GM15510 (cell line): ENCODE data around the gene VAV1.

ENCODE experiments used
- POLR2A ChIP-seq: IDR thresholded peaks from 3 replicates; pipeline ENCODE4 v1.6.1; 2011; ENCODE audit warnings: borderline replicate concordance; ENCODE audit not compliant: insufficient read length; ENCODE audit errors: extremely low read depth

The VAV1 gene

GRCh38 chr19:6734096-6734696 lies 38.3 kb upstream of the VAV1 start:
- TF ChIP-seq POLR2A, result no peak

GRCh38 chr19:6735181-6735911 lies 37.2 kb upstream of the VAV1 start:
- no peak for TF ChIP-seq POLR2A

GRCh38 chr19:6736169-6736916 lies 36.2 kb upstream of the VAV1 start:
- TF ChIP-seq POLR2A, result peak; percentile 58

DNA sequence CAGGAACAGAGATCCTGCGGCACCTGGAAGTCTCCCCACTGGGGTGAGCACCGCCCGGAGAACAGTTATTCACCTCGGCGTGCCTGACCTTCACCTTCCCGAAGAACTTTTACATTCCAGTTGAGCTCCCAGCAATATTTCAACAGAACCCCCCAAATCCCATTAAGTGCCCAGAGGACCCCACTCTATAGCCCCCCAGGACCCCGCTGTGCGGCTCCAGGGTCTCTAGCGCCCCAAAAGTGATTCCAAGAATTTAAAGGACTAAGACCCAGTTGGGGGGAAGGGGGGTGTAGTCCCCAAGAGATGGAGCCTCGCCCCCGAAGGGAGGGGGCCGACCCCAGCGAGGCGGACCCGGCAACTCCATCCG lies 35.6 kb upstream of the VAV1 start:
- no peak for TF ChIP-seq POLR2A

DNA sequence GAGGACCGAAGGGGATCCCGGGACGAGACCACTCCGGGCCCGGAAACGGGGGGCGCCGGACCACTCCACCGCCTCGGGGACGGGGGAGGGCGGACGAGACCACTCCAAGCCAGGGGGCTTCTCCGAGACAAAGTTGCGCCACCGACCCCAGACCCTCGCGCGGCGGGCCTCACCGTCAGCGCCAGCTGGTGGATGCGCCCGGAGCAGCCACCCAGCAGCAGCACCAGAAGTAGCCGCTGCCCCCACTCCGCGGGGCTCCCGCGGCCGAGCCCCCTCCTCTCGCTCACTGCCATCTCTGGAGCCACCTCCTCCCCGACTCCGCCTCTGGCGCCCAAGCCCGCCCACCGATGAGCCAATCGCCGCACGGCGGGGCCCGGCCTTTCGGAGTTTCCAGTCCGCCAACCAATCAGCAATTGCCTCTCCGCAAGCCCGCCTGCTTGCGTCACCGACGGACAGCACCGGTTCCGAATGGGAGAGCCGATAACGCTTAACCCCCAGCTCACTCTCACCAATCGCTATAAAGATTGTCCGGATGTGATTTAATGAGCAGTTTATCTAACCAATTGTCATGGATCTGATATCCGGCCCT lies 35.1 kb upstream of the VAV1 start, which contains the start of gene GPR108:
Gene GPR108 (minus strand): TSS at position 297 of the 589 bp plus-strand sequence. CDS start 4 bp downstream, at position 293.
- peak; percentile 41 for TF ChIP-seq POLR2A

- no peak for TF ChIP-seq POLR2A
These were observed 34.4 kb upstream of the VAV1 start for GRCh38 chr19:6737873-6738786.

- TF ChIP-seq POLR2A, result no peak
These were observed 33.6 kb upstream of the VAV1 start for GRCh38 chr19:6738787-6739389.

DNA sequence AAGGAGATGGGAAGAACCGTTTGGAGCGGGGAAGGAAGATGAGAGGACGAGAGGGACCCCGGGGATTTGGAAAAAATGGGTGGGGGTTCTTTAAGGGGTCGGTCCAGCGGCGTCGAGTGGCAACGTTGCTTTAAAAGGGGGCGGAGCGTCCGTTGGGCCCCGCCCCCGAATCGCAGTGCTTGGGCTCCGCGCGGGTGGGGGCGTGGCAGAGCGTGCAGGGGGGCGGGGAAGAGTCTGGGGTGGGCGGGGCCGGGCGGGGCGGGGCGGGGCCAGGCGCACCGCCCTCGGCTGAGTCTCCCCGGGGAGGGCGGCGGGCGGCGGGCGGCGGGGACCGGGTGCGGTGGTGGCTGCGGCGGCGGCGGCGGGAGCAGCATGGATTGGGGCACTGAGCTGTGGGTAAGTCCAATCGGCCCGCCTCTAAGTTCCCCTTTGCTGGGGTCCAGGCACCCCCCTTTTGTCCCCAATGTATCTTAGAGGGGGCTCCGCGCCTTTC lies 33.1 kb upstream of the VAV1 start, which contains the start of gene TRIP10:
Gene TRIP10 (plus strand): TSS at position 291 of the 493 bp plus-strand sequence. CDS start 82 bp downstream, at position 373.
- TF ChIP-seq POLR2A, result no peak

GRCh38 chr19:6739883-6740588 lies 32.5 kb upstream of the VAV1 start:
- TF ChIP-seq POLR2A, result no peak

- TF ChIP-seq POLR2A, result no peak
These were observed 31.7 kb upstream of the VAV1 start for GRCh38 chr19:6740589-6741343.

- no peak for TF ChIP-seq POLR2A
These were observed 29.4 kb upstream of the VAV1 start for GRCh38 chr19:6743066-6743465.

DNA sequence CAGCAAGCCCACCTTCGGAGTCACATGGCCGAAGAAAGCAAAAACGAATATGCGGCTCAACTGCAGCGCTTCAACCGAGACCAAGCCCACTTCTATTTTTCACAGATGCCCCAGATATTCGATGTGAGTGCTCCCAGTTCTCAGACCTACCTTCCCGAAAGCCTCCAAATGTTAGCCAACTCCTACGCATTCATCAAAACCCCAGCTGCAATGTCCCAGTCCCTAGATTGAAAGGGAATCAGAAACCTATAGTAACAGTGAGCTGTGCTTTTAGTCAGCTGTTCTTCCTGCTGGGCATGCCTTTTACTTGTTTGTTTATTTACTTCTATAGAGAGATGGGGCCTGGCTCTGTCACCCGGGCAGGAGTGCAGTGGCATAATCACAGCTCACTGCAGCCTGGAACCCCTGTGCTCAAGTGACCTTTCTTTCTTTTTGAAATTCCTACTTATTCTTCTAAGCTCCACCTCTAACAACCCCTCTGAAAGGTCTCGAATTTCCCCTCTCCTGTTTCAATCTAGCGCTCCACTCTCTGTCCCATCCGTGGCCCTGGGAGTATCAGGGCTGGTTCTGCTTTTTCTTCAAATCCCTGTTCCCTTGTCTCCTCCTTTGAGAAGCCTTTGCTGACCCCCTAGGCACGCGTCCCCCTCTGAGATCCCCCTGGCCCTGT lies 28.7 kb upstream of the VAV1 start:
- TF ChIP-seq POLR2A, result no peak
